Spleen (tissue), 11 donors: Measurements from ENCODE around the gene SLC22A5. TPM values are rescaled to one million over a fixed set of nuclear protein-coding genes. Genes with fewer than 3 reads are reported as not detected.
A peak's percentile ranks its signal among the peaks of the same experiment; 100 is the strongest.

Experiments used
- DNase-seq: peaks from one replicate; pipeline ENCODE4 v3.0.0-alpha.2; 2020
- H3K27ac ChIP-seq, 8 donors: fragments of 200-600 bp; sonication (generic) in 7 of 8; 1 replicate in 4 of 8; 2 replicates in 4 of 8; pipeline versions ENCODE4 v1.5.0 to v1.8.0; 2016 to 2021; ENCODE audit warnings: inconsistent platforms in 4 of 8, mild to moderate bottlenecking in 4 of 8, moderate library complexity in 1 of 8
- H3K27me3 ChIP-seq, 7 donors: fragments of 200-600 bp; sonication (generic) in 6 of 7; replicated peaks in 1 of 7; 1 replicate in 4 of 7; 2 replicates in 3 of 7; pipeline versions ENCODE4 v1.5.0 to v1.8.0; 2016 to 2021; ENCODE audit warnings: inconsistent platforms in 3 of 7, mild to moderate bottlenecking in 1 of 7
- H3K36me3 ChIP-seq, 6 donors: fragments of 200-600 bp; sonication (generic) in 5 of 6; 1 replicate in 4 of 6; 2 replicates in 2 of 6; pipeline versions ENCODE4 v1.5.0 to v1.8.0; 2016 to 2021; ENCODE audit warnings: inconsistent platforms in 2 of 6
- H3K4me1 ChIP-seq, 6 donors: fragments of 200-600 bp; sonication (generic) in 5 of 6; 1 replicate in 3 of 6; 2 replicates in 3 of 6; pipeline versions ENCODE4 v1.5.0 to v1.8.0; 2016 to 2021; ENCODE audit warnings: inconsistent platforms in 3 of 6
- H3K4me3 ChIP-seq, 8 donors: fragments of 200-600 bp; sonication (generic) in 7 of 8; 1 replicate in 4 of 8; 2 replicates in 4 of 8; pipeline versions ENCODE4 v1.5.0 to v1.8.0; 2016 to 2021; ENCODE audit warnings: inconsistent platforms in 4 of 8, mild to moderate bottlenecking in 4 of 8, moderate library complexity in 2 of 8
- H3K9me3 ChIP-seq, 8 donors: fragments of 200-600 bp; sonication (generic) in 7 of 8; 1 replicate in 4 of 8; 2 replicates in 4 of 8; pipeline versions ENCODE4 v1.5.0 to v1.8.0; 2016 to 2021; ENCODE audit warnings: inconsistent platforms in 4 of 8
- POLR2A ChIP-seq, 3 donors: fragments of 450-650 bp; IDR thresholded peaks; one replicate each; pipeline ENCODE4 v1.5.1; 2017; ENCODE audit warnings: antibody characterized with exemption in 3 of 3, mild to moderate bottlenecking in 1 of 3
- POLR2AphosphoS5 ChIP-seq, 3 donors: sonication (generic); formaldehyde crosslinking; IDR thresholded peaks; one replicate each; pipeline ENCODE4 v1.5.1; 2017; ENCODE audit warnings: antibody characterized with exemption in 3 of 3
- WGBS, 5 donors: extraction: QIAGEN DNeasy Blood & Tissue Kit in 3 of 5; methylation state at CpG; one replicate each; pipeline versions ENCODE4 v1.1.5 to v1.1.7; 2013 to 2018; 5-methylcytosine and 5-hydroxymethylcytosine counted together
- intact Hi-C: fragments of 100-400 bp; cut with DNase I; formaldehyde crosslinking; loops from one replicate; pipeline ENCODE4 v1.15.0; 2023; ENCODE audit warnings: low total_unique reads
- polyA plus RNA-seq, 3 donors: library from polyadenylated mRNA; stranded (reverse); fragments of 200-250 nt; gene quantifications; one replicate each; pipeline ENCODE4 v1.2.1, GENCODE V29; 2013
- total RNA-seq, 7 donors: library from RNA; depleted of rRNA in 3 of 7; stranded (reverse); fragments of >200 nt in 3 of 7; fragmentation: NEBNext Ultra II Directional in 4 of 7; extraction: Animal tissue kit (Norgen Biotek cat#: 25700) in 4 of 7; gene quantifications; one replicate each; pipeline versions ENCODE4 v1.1.0 to v1.2.1, GENCODE V29; 2016 to 2021
- TF ChIP-seq, protein P1 (sequence below), 11 experiments: fragments of 200-600 bp in 7 of 11; fragments of 450-650 bp in 4 of 11; sonication (generic) in 4 of 11; IDR thresholded peaks in 8 of 11; conservative IDR thresholded peaks in 3 of 11; 1 replicate in 7 of 11; 2 replicates in 4 of 11; pipeline versions ENCODE4 v1.4.0 to v1.8.0; 2016 to 2021; ENCODE audit warnings: antibody characterized with exemption in 11 of 11, inconsistent platforms in 4 of 11, mild to moderate bottlenecking in 1 of 11
- donor health status: healthy with polysubstance abuse.
- donor health status: DM: no; HTN: no; CAD: no; lungs with moderate emphysema.
- donor health status: DM: no; HTN: no; CAD: no.
- donor health status: Bipolar disorder and iron deficiency.
- donor health status: healthy.
- donor health status: DM: no; HTN: no; CAD: no.
- donor health status: DM: yes; HTN: yes; CAD: no.

Gene SLC22A5
- total and polyA plus RNA-seq, 10 donors: 2.4 to 9.2 (median 6.7) TPM

DNA sequence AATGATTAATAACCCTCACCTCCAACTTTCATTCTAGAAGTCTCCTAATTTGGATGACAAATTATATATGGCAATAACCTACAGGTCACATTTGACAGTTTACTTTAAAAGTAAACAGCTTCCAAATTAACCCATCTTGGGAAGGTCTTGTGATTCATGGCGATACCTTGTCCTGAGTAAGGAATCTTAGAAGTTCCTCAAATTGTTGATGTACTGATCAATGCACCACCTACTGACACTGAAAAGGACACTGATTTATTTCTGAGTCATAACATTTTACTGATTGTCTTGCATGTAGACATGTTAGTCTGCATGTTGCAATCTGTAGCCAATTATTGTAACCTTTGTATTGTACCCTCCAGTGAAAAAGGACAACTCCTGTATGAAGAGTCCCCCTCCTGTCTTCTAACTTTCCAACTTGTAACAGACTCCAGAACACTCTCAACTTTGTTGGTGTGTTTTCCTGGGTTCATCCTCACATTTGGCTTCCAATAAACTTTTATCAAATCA, 16.0 kb upstream of the SLC22A5 start:
- TF ChIP-seq, protein P1, sequence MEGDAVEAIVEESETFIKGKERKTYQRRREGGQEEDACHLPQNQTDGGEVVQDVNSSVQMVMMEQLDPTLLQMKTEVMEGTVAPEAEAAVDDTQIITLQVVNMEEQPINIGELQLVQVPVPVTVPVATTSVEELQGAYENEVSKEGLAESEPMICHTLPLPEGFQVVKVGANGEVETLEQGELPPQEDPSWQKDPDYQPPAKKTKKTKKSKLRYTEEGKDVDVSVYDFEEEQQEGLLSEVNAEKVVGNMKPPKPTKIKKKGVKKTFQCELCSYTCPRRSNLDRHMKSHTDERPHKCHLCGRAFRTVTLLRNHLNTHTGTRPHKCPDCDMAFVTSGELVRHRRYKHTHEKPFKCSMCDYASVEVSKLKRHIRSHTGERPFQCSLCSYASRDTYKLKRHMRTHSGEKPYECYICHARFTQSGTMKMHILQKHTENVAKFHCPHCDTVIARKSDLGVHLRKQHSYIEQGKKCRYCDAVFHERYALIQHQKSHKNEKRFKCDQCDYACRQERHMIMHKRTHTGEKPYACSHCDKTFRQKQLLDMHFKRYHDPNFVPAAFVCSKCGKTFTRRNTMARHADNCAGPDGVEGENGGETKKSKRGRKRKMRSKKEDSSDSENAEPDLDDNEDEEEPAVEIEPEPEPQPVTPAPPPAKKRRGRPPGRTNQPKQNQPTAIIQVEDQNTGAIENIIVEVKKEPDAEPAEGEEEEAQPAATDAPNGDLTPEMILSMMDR (IDR thresholded peaks at IDR 0.05 in 8 of 11, conservative IDR thresholded peaks at IDR 0.05 in 3 of 11): no peak
- TF ChIP-seq POLR2A (IDR thresholded peaks at IDR 0.05) (no peak), POLR2AphosphoS5 (IDR thresholded peaks at IDR 0.05) (no peak)
- WGBS, 5 donors: 89 to 100% (median 98%) methylated on average over 1 of the region's 1 CpG
- Histone ChIP-seq H3K4me1 (peaks cover 0 to 24% (median 2%) of the 10 kb centered on the region in 6 donors), H3K27ac (peak overlapping the region in 1 of 8 donors; percentile 75), H3K9me3 (peaks cover 0 to 8% (median 0%) of the 10 kb centered on the region in 8 donors), H3K36me3 (peaks cover 0 to 17% (median 0%) of the 10 kb centered on the region in 6 donors), H3K27me3 (no peaks in the 10 kb centered on the region), H3K4me3 (no peak overlapping the region)
- intact Hi-C loops: no loop called here
- DNase-seq: no peak

DNA sequence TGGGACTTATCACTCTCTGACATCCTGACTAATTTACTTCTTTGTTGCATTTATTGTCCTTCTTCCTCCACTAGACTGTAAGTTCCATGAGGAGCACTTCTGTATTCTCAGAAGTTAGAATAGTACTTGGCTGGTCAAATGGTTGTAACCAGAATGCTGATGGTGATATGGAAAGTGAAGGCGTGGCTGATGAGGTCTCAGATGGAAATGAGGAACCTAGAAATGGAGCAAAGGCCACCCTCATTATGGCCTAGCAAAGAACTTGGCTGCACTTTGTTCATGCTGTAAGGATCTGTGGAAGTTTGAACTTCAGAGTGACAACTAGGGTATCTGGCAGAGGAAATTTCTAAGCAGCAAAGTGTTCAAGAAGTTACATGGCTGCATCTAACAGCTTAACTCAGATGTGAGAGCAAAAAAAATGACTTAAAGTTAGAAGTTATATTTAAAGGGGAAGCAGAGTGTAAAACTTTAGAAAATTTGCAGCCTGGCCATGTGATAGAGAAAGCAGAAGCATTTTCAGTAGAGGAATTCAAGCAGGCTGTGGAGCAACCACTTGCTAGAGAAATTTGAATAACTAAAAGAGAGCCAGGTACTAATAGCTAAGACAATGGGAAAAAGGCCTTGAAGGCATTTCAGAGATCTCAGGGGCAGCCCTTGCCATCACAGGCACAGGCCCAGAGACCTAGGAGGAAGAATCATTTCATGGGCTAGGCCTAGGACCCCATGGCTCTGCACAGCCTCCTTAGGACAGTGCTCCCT, 14.9 kb upstream of the SLC22A5 start:
- intact Hi-C loops: no loop called here
- WGBS, 5 donors: 36 to 82% (median 65%) methylated on average over 1 of the region's 1 CpG
- no peak for DNase-seq
- Histone ChIP-seq H3K36me3 (peaks cover 0 to 6% (median 0%) of the 10 kb centered on the region in 6 donors), H3K4me3 (no peak overlapping the region), H3K4me1 (peaks cover 0 to 26% (median 2%) of the 10 kb centered on the region in 6 donors), H3K27ac (peak overlapping the region in 5 of 8 donors; percentile 17 to 78 (median 51)), H3K27me3 (no peaks in the 10 kb centered on the region), H3K9me3 (peaks cover 0 to 2% (median 0%) of the 10 kb centered on the region in 8 donors)
- no peak for TF ChIP-seq POLR2A (IDR thresholded peaks at IDR 0.05)
- TF ChIP-seq, protein P1 (IDR thresholded peaks at IDR 0.05 in 8 of 11, conservative IDR thresholded peaks at IDR 0.05 in 3 of 11): no peak
- TF ChIP-seq POLR2AphosphoS5 (IDR thresholded peaks at IDR 0.05): no peak

DNA sequence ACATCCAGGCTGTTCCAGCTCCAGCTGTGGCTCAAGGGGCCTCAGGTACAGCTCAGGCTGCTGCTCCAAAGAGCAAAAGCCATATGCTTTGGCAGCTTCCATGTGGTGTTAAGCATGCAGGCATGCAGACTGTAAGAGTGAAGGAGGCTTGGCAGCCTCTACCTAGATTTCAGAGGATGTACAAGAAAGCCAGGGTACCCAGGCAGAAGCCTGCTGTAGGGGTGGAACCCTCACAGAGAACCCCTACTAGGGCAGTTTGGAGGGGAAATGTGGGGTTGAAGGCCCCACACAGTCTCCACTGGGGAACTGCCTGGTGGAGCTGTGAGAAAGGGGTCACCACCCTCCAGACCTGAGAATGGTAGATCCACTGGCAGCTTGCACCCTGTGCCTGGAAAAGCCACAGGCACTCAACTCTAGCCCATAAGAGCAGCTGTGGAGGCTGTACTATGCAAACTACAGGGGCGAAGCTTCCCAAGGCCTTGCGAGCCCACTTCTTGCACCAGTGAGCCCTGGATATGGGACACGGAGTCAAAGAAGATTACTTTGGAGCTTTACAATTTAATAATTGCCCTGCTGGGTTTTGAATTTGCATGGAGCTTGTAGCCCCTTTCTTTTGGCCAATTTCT, 14.3 kb upstream of the SLC22A5 start:
- Histone ChIP-seq H3K36me3 (peaks cover 0 to 4% (median 0%) of the 10 kb centered on the region in 6 donors), H3K4me3 (no peak overlapping the region), H3K4me1 (peaks cover 0 to 26% (median 2%) of the 10 kb centered on the region in 6 donors), H3K27ac (peak overlapping the region in 5 of 8 donors; percentile 17 to 78 (median 51)), H3K9me3 (no peaks in the 10 kb centered on the region), H3K27me3 (no peaks in the 10 kb centered on the region)
- 95 to 100% (median 97%) methylated on average over 3 of the region's 3 CpGs for WGBS, 5 donors
- DNase-seq: no peak
- intact Hi-C loops: no loop called here
- no peak for TF ChIP-seq POLR2AphosphoS5 (IDR thresholded peaks at IDR 0.05)
- TF ChIP-seq POLR2A (IDR thresholded peaks at IDR 0.05): no peak
- TF ChIP-seq, protein P1 (IDR thresholded peaks at IDR 0.05 in 8 of 11, conservative IDR thresholded peaks at IDR 0.05 in 3 of 11): no peak

DNA sequence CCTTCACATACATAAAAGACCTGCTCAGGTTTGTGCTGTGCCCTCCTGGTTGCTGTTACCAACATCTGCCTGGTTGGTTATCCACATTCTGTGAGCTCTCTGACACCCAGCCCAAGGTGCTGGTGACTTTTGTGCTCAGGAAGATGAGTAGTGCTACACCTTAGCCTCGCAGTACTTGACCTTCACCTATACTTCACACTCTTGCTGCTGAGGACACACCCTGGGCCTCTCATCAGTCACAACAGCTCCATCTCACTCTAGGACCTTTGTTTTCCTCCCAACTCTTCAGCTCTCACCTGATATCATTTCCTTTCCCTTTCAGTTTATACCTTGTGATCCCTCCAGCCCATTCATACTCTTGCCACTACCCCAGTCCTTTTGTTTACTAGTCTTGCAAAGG, 10.7 kb upstream of the SLC22A5 start:
- 80 to 97% (median 85%) methylated on average over 1 of the region's 1 CpG for WGBS, 5 donors
- intact Hi-C loops: no loop called here
- no peaks in the 10 kb centered on the region for H3K27me3 ChIP-seq
- no peaks in the 10 kb centered on the region for H3K9me3 ChIP-seq
- DNase-seq: no peak
- H3K4me1 ChIP-seq: peaks cover 0 to 26% (median 2%) of the 10 kb centered on the region in 6 donors
- TF ChIP-seq POLR2AphosphoS5 (IDR thresholded peaks at IDR 0.05): no peak
- no peak for TF ChIP-seq POLR2A (IDR thresholded peaks at IDR 0.05)
- TF ChIP-seq, protein P1 (IDR thresholded peaks at IDR 0.05 in 8 of 11, conservative IDR thresholded peaks at IDR 0.05 in 3 of 11): no peak
- no peak overlapping the region for H3K4me3 ChIP-seq
- no peak overlapping the region for H3K27ac ChIP-seq
- H3K36me3 ChIP-seq: peaks cover 0 to 10% (median 0%) of the 10 kb centered on the region in 6 donors
